Adipocyte (in vitro differentiated cells): ENCODE results near the gene ARFGEF2.

Experiments used
- DNase-seq: peaks from one replicate; pipeline ENCODE4 v3.0.0-alpha.2; 2015; ENCODE audit warnings: low read depth
- H3K27me3 ChIP-seq: replicated peaks from 2 replicates; pipeline ENCODE4 v1.7.0; 2013; ENCODE audit warnings: mild to moderate bottlenecking, low read length, moderate library complexity; ENCODE audit not compliant: control insufficient read depth, insufficient read depth
- H3K36me3 ChIP-seq: 2 replicates; pipeline ENCODE4 v1.7.0; 2013; ENCODE audit warnings: low read length, mild to moderate bottlenecking, moderate library complexity; ENCODE audit not compliant: control insufficient read depth, insufficient read depth, severe bottlenecking
- H3K4me1 ChIP-seq: 2 replicates; pipeline ENCODE4 v1.7.0; 2013; ENCODE audit warnings: mild to moderate bottlenecking, low read length, moderate library complexity; ENCODE audit not compliant: control insufficient read depth, insufficient read depth
- H3K4me3 ChIP-seq: 2 replicates; pipeline ENCODE4 v1.7.0; 2013; ENCODE audit warnings: mild to moderate bottlenecking, low read length, moderate library complexity
- H3K9ac ChIP-seq: 2 replicates; pipeline ENCODE4 v1.7.0; 2013; ENCODE audit warnings: mild to moderate bottlenecking, low read length, moderate library complexity
- H3K9me3 ChIP-seq: 2 replicates; pipeline ENCODE4 v1.7.0; 2013; ENCODE audit warnings: mild to moderate bottlenecking, low read length, moderate library complexity; ENCODE audit not compliant: control insufficient read depth

ARFGEF2 gene

DNA sequence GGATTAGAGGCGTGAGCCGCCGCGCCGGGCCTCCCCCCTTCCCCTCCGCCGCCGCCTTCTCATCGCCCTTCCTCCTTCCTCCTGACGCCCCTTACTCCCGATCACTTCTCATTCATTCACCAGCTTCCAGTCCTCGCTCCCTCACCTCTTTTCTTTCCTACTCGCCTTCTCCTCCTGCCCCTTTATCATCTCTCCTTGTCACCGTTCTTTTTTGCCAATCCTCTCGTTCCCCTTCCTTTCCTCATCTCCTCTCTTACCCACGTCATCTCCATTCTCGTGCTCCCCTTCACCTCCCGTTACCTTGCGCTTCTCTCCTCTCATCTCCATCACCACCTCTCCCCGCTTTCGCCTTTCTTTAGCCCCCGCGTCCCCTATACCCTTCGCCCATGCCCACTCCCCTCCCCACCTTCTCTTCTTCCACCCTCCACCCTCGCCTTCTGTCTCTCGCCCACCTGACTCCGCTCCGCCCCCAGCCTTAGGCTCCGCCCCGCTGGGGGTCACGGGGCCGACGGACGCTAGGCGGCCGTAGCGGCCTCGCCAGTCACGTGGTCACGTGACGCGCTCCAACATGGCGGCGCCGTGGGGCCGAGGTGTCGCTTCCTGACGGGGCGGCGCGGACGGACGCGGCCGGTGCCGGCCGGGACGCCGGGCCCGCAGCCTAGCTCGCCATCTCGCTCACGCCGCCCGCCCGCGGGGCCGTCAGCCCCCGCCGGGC, at the start of gene ARFGEF2:
TSS of gene ARFGEF2 (plus strand) at position 544 of the 715 bp plus-strand sequence. CDS start 179 bp downstream, outside the sequence.
- DNase-seq: peak; percentile 98
- Histone ChIP-seq H3K9me3 (no peaks in the 10 kb centered on the region), H3K9ac (peak within 1 kb of the TSS; percentile 92), H3K36me3 (no peaks in the 10 kb centered on the region), H3K4me1 (peaks cover 31% of the 10 kb centered on the region), H3K27me3 (peaks cover 3% of the 10 kb centered on the region), H3K4me3 (peak within 1 kb of the TSS; percentile 94)

DNA sequence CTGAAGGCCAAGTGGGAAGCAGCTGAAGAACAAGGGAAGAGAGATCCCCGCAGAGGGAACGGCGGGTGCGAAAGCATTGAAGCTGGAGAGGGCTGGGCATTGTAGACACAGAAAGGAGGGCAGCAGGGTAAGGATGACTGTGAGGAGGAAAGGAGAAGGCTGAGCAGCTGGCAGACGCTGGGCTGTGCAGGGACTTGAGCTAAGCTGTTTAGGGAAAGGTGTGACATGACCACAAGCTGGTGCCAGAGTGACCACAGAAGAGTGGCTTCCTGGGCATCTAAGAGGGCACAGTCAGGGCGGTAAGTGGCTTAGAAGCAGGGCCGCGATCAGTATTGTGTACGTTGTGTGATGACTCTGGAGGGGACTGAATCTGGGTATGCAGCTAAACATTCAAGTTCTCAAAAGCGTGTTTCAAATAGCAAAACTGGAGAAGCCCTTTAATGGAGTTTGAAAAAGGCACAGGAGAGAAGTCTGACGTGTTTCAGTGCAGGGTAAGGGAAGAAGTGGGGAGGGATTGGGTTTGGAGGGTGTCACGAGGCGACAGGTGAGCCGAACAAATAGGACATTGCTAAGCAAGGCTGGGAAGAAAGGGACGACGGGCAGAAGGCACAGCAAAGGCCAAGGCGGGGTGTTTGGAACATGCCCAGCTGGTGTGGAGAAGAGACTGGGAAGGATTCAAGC, 46.1 kb upstream of the ARFGEF2 start:
- DNase-seq: no peak
- Histone ChIP-seq H3K9me3 (no peaks in the 10 kb centered on the region), H3K27me3 (no peaks in the 10 kb centered on the region), H3K9ac (no peak overlapping the region), H3K4me3 (no peak overlapping the region), H3K4me1 (peaks cover 23% of the 10 kb centered on the region), H3K36me3 (no peaks in the 10 kb centered on the region)

DNA sequence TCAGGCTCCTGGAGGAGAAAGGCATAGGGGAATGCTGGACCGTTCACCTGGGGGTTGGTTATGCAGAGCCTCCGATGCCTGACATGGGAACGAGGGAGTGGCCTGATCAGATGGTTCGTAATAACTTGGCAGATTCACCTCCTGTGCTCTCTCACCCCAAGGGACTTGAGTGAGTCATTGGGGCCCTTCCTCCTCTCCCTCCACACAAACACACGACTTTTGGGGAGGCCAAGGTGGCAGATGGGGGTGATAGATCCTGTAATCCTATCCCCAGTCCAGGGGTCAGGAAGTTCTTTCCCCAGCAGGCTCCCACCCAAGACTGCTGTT, 45.6 kb upstream of the ARFGEF2 start:
- no peaks in the 10 kb centered on the region for H3K36me3 ChIP-seq
- H3K27me3 ChIP-seq: no peaks in the 10 kb centered on the region
- H3K4me1 ChIP-seq: peaks cover 22% of the 10 kb centered on the region
- DNase-seq: no peak
- no peak overlapping the region for H3K4me3 ChIP-seq
- no peak overlapping the region for H3K9ac ChIP-seq
- H3K9me3 ChIP-seq: no peaks in the 10 kb centered on the region

DNA sequence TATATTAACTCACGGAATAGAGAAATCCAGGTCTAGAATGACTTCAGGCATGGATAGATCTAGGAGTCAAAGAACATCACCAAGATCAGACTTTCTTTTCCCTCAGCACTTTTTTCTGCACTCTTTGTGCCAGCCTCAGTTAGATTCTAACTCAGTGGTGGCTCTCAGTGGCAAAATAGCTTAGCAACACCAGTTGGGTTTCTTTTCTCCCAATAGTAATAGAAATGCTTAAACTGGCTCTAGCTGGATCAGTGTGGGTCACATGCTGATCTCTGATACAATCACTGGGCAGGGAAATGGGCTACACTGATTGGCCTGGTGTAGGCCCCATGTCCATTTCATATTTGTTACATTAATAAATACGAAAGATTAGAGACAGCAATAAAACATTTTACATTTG, 44.2 kb upstream of the ARFGEF2 start:
- no peak overlapping the region for H3K4me3 ChIP-seq
- H3K9me3 ChIP-seq: no peaks in the 10 kb centered on the region
- no peak for DNase-seq
- no peaks in the 10 kb centered on the region for H3K36me3 ChIP-seq
- H3K27me3 ChIP-seq: no peaks in the 10 kb centered on the region
- H3K9ac ChIP-seq: no peak overlapping the region
- H3K4me1 ChIP-seq: peaks cover 22% of the 10 kb centered on the region

DNA sequence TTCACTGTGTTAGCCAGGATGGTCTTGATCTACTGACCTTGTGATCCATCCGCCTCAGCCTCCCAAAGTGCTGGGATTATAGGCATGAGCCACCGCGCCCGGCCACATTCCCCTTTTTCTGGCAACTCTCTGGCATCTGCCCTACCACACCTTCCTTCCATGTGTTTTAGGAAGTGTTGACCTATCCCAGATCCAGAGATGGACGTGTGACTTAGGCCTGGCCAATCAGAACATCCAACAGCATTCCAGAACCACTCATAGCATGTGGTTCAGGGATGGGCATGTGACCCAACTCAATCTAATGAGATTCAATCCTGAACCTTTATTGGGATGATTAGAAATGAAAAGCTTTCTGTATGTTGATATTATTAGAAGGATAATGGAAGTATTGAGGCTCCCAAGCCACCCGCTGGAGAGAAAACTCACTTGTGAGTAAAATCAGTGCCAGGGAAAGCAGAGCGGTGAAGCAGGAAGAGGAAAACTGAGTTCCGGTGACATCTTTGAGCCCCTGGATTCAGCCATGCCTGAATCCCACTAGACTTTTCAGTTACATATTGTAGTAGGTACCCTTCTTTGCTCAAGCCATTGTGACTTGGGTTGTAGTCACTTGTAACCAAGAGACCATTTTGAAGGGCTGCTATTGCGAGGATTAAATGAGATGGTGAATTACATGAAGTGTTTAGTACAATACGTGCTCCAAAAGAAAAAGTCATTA, 42.8 kb upstream of the ARFGEF2 start:
- Histone ChIP-seq H3K9me3 (no peaks in the 10 kb centered on the region), H3K27me3 (no peaks in the 10 kb centered on the region), H3K4me3 (no peak overlapping the region), H3K36me3 (no peaks in the 10 kb centered on the region), H3K4me1 (peaks cover 22% of the 10 kb centered on the region), H3K9ac (no peak overlapping the region)
- no peak for DNase-seq

DNA sequence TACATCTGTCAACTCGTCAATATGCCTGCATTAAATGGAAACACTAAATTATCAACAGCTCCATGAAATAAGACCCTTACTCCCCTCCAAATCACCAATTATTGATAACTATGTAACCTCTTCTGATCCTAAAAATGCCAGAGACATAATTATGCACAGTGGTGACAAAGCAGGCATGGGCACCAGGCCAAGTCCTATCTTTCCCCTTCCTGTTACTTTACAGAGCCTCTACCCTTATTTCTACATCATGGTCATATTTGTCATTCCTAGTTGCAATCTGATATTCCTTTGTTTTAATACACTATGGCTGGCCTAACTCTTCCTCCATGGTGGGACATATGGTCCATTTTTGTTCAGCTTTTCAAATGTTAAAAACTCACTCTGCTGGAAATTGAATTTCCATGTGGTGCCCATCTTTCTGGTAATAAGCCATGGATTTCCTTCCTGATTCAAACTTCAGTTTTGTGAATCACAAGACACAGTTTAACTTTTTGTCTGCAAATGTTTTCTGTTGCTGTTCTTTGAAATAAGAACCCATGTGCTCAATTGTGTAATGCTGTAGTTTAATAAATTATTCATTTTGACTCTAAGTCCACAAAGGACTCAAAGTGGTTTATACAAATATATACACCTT, 41.8 kb upstream of the ARFGEF2 start:
- DNase-seq: peak; percentile 59
- no peaks in the 10 kb centered on the region for H3K36me3 ChIP-seq

DNA sequence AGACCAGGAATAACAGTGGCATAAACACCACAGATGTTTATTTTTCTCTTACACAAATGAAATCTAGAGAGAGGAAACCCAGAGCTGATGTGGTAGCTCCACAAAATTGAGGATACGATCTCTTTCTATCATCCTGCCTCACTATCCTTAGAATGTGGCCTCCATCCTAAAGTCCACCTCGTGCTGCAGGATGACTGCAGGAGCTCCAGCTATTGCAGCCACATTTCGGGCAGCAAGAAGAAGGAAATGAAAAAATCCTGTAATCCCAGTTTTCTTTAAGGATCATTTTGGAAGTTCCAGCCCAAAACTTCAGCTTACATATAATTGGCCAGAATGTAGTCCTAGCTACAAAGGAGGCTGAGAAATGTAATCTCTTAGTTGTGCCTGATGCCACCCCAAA, 41.2 kb upstream of the ARFGEF2 start:
- no peak for DNase-seq
- no peak overlapping the region for H3K9ac ChIP-seq
- H3K9me3 ChIP-seq: no peaks in the 10 kb centered on the region
- peaks cover 22% of the 10 kb centered on the region for H3K4me1 ChIP-seq
- no peak overlapping the region for H3K4me3 ChIP-seq
- no peaks in the 10 kb centered on the region for H3K36me3 ChIP-seq
- H3K27me3 ChIP-seq: no peaks in the 10 kb centered on the region

More for the DNA sequence above, 41.8 kb upstream of the ARFGEF2 start:
- no peaks in the 10 kb centered on the region for H3K9me3 ChIP-seq
- no peaks in the 10 kb centered on the region for H3K27me3 ChIP-seq
- peaks cover 22% of the 10 kb centered on the region for H3K4me1 ChIP-seq
- H3K4me3 ChIP-seq: no peak overlapping the region
- H3K9ac ChIP-seq: no peak overlapping the region

DNA sequence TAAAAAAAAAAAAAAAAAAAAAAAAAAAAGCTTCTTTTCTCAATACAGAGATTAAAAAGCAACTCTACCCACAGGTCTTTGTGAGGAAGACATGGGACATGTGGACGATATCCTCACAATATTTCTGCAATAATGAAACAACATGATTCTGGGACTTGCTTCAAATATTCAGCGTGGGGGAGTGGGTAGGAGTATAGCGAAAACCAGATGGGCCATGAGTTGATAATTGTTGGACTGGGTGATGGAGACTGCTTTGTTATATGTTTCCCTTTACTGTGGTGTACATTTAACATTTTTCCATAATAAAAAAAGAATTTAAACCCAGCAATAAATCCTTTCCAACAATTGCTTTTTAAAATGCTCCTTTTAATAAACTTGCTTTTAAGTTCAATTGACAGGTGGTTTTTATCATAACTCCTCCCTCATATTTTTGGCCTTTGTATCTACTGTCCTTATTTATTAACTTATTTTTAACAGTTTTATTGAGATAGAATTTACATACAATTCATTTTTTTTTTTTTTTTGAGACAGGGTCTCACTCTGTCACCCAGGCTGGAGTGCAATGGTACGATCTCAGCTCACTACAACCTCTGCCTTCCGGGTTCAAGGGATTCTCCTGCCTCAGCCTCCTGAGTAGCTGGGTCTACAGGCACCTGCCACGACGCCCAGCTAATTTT, 40.4 kb upstream of the ARFGEF2 start:
- no peak overlapping the region for H3K4me3 ChIP-seq
- no peak overlapping the region for H3K9ac ChIP-seq
- DNase-seq: no peak
- H3K27me3 ChIP-seq: no peaks in the 10 kb centered on the region
- no peaks in the 10 kb centered on the region for H3K36me3 ChIP-seq
- H3K9me3 ChIP-seq: no peaks in the 10 kb centered on the region
- H3K4me1 ChIP-seq: peaks cover 15% of the 10 kb centered on the region

DNA sequence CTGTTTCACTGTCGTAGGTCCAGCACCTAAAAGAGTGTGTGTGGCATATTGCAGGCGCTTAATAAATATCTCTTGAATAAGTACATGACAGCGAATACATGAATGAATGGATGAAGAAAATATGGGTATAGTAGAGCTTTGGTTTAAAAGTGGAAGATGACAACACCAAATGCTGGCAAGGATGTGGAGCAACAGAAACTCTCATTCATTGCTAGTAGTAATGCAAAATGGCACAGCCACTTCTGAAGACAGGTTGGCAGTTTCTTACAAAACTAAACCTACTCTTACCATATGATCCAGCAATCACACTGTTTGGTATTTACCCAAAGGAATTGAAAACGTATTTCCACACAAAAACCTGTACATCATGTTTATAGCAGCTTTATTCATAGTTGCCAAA, 36.3 kb upstream of the ARFGEF2 start:
- H3K36me3 ChIP-seq: no peaks in the 10 kb centered on the region
- no peaks in the 10 kb centered on the region for H3K9me3 ChIP-seq
- no peak overlapping the region for H3K9ac ChIP-seq
- H3K4me1 ChIP-seq: peaks cover under 1% of the 10 kb centered on the region
- no peak for DNase-seq
- no peak overlapping the region for H3K4me3 ChIP-seq
- peaks cover 17% of the 10 kb centered on the region for H3K27me3 ChIP-seq

DNA sequence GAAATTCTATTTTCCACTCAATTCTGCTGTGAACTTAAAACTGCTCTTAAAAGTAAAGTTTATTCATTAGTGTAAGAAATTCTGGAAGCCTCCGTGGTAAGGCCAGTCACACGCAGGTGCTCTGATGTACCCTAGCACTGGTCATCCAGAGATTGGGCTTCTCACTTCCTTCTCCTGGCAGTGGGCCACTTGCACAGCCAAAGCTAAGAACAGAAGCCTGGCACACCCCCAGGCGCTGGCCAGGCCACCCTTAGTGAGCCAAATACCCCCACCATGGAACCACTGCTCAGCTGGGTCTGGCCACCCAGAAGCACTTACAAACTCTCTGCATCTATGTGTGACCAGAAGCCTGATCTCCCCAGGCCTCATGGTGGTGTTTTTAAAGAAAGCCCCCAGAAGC, 35.3 kb upstream of the ARFGEF2 start:
- H3K4me3 ChIP-seq: no peak overlapping the region
- H3K36me3 ChIP-seq: no peaks in the 10 kb centered on the region
- peaks cover 22% of the 10 kb centered on the region for H3K27me3 ChIP-seq
- H3K9me3 ChIP-seq: no peaks in the 10 kb centered on the region
- DNase-seq: no peak
- no peak overlapping the region for H3K9ac ChIP-seq
- no peaks in the 10 kb centered on the region for H3K4me1 ChIP-seq

DNA sequence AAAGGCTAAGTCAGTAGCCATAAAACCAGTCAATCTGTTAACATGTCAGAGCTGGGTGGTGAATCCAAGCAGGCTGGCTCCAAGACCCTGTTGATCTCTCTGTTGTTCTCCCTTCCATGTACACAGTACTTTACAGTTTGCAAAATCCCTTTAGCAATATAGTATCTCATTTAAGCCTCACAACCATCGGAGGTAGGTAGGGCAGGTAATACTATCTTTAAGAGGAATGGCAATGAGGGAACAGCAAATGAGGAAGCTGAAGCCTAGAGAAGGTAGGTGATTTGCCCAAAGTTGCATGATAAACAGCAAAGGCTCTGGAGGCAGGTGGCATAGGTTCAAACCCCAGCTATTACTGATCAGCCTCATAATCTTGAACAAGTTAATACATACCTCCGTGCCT, 34.7 kb upstream of the ARFGEF2 start:
- no peak for DNase-seq
- Histone ChIP-seq H3K4me1 (no peaks in the 10 kb centered on the region), H3K36me3 (no peaks in the 10 kb centered on the region), H3K4me3 (no peak overlapping the region), H3K27me3 (peaks cover 24% of the 10 kb centered on the region), H3K9me3 (no peaks in the 10 kb centered on the region), H3K9ac (no peak overlapping the region)
